Natural killer cell (primary cell): ENCODE data around the gene LYG2. TPM values are rescaled to one million over a fixed set of nuclear protein-coding genes. Genes with fewer than 3 reads are reported as not detected.
A peak's percentile ranks its signal among the peaks of the same experiment; 100 is the strongest.

ENCODE experiments used
- ATAC-seq, 3 donors: fragments of 150-1000 bp in 2 of 3; fragments of 200-7000 bp in 1 of 3; cut with Tn5 transposase; 1 replicate in 1 of 3; 2 replicates in 2 of 3; pipeline ENCODE4 v1.10.0; 2021; ENCODE audit warnings: mild to moderate bottlenecking in 2 of 3, moderate library complexity in 2 of 3
- DNase-seq, 2 donors: peaks; one replicate each; pipeline versions ENCODE4 v3.0.0 to v3.0.0-alpha.2; 2013 to 2021; ENCODE audit warnings: mixed read lengths in 1 of 2
- H3K27ac ChIP-seq: one replicate; pipeline ENCODE4 v1.5.1; 2013; ENCODE audit warnings: mild to moderate bottlenecking, low read length
- H3K27me3 ChIP-seq: one replicate; pipeline ENCODE4 v1.6.1; 2013; ENCODE audit warnings: low read length; ENCODE audit not compliant: control insufficient read depth, insufficient read depth
- H3K36me3 ChIP-seq: one replicate; pipeline ENCODE4 v1.6.1; 2013; ENCODE audit warnings: low read length; ENCODE audit not compliant: control insufficient read depth, insufficient read depth
- H3K4me1 ChIP-seq: one replicate; pipeline ENCODE4 v1.6.1; 2013; ENCODE audit warnings: low read length; ENCODE audit not compliant: control insufficient read depth, insufficient read depth
- H3K4me3 ChIP-seq: one replicate; pipeline ENCODE4 v1.5.1; 2013; ENCODE audit warnings: low read length
- H3K9me3 ChIP-seq: one replicate; pipeline ENCODE4 v1.6.1; 2013; ENCODE audit warnings: low read length; ENCODE audit not compliant: control insufficient read depth, insufficient read depth
- H3K27ac Mint-ChIP-seq, 2 donors: one replicate each; pipeline ENCODE4 v1.8.0; 2022; ENCODE audit warnings: mild to moderate bottlenecking in 2 of 2, mixed read lengths in 2 of 2, moderate library complexity in 1 of 2
- H3K27me3 Mint-ChIP-seq, 2 donors: one replicate each; pipeline ENCODE4 v1.8.0; 2022; ENCODE audit warnings: low read depth in 2 of 2, mixed read lengths in 2 of 2
- H3K36me3 Mint-ChIP-seq: one replicate; pipeline ENCODE4 v1.8.0; 2022; ENCODE audit warnings: mixed read lengths
- H3K4me1 Mint-ChIP-seq, 2 donors: one replicate each; pipeline ENCODE4 v1.8.0; 2022; ENCODE audit warnings: mixed read lengths in 2 of 2
- H3K4me3 Mint-ChIP-seq: one replicate; pipeline ENCODE4 v1.8.0; 2022; ENCODE audit warnings: mild to moderate bottlenecking, moderate library complexity, mixed read lengths
- H3K9me3 Mint-ChIP-seq, 2 donors: one replicate each; pipeline ENCODE4 v1.8.0; 2022; ENCODE audit warnings: mixed read lengths in 2 of 2
- WGBS: methylation state at CpG from one replicate; pipeline ENCODE4 v1.1.7; 2013; ENCODE audit warnings: missing lambda C conversion rate; ENCODE audit not compliant: insufficient coverage; 5-methylcytosine and 5-hydroxymethylcytosine counted together
- intact Hi-C: fragments of 100-400 bp; cut with micrococcal nuclease; formaldehyde crosslinking; loops from one replicate; pipeline ENCODE4 v1.14.2; 2022
- total RNA-seq, 4 donors: library from RNA; stranded (reverse); fragments of 120-200 nt in 1 of 4; gene quantifications; one replicate each; pipeline versions ENCODE4 v1.2.3 to v1.2.4, GENCODE V29; 2013 to 2022
- TF ChIP-seq, protein P1 (sequence below): fragments of 200-600 bp; IDR thresholded peaks from one replicate; pipeline ENCODE4 v1.8.0; 2022; ENCODE audit warnings: antibody characterized with exemption

The LYG2 gene
- total RNA-seq, 3 donors from 2014 or later (not counting 1 experiment from before 2014, with no cell fraction given): not detected

DNA sequence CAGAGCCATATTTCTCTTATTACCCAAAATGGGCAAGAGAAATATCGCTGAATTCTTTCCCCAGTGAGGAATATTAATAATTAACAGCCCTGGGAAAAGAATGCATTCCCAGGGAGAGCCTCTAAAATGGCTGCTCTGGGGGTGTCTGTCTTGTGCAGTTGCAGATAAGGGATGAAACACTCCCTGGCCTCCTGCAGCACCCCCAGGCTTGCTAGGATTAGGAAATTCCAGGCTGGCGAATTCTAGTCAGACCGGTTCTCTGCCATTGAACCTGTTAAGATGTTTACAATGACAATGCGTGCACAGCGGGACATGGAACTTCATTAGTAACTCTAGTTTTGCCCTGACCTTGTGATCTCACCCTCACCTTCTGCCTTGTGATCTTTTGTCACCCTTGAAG is 50.0 kb downstream of the LYG2 start:
- H3K27ac Mint-ChIP-seq: no peak overlapping the region
- TF ChIP-seq, protein P1, sequence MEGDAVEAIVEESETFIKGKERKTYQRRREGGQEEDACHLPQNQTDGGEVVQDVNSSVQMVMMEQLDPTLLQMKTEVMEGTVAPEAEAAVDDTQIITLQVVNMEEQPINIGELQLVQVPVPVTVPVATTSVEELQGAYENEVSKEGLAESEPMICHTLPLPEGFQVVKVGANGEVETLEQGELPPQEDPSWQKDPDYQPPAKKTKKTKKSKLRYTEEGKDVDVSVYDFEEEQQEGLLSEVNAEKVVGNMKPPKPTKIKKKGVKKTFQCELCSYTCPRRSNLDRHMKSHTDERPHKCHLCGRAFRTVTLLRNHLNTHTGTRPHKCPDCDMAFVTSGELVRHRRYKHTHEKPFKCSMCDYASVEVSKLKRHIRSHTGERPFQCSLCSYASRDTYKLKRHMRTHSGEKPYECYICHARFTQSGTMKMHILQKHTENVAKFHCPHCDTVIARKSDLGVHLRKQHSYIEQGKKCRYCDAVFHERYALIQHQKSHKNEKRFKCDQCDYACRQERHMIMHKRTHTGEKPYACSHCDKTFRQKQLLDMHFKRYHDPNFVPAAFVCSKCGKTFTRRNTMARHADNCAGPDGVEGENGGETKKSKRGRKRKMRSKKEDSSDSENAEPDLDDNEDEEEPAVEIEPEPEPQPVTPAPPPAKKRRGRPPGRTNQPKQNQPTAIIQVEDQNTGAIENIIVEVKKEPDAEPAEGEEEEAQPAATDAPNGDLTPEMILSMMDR: no peak
- H3K4me3 ChIP-seq: no peak overlapping the region
- WGBS: 97% methylated on average over 4 of the region's 5 CpGs
- H3K27ac ChIP-seq: no peak overlapping the region
- no peaks in the 10 kb centered on the region for H3K27me3 Mint-ChIP-seq
- H3K4me3 Mint-ChIP-seq: no peak overlapping the region
- H3K9me3 ChIP-seq: peaks cover 8% of the 10 kb centered on the region
- peaks cover 0 to 5% of the 10 kb centered on the region in 2 donors for H3K4me1 Mint-ChIP-seq
- H3K27me3 ChIP-seq: no peaks in the 10 kb centered on the region
- no peak for ATAC-seq
- H3K9me3 Mint-ChIP-seq: peaks cover 2 to 6% of the 10 kb centered on the region in 2 donors
- H3K36me3 ChIP-seq: no peaks in the 10 kb centered on the region
- no peaks in the 10 kb centered on the region for H3K4me1 ChIP-seq
- no peak for DNase-seq
- intact Hi-C loops: no loop called here
- H3K36me3 Mint-ChIP-seq: peaks cover 5% of the 10 kb centered on the region

DNA sequence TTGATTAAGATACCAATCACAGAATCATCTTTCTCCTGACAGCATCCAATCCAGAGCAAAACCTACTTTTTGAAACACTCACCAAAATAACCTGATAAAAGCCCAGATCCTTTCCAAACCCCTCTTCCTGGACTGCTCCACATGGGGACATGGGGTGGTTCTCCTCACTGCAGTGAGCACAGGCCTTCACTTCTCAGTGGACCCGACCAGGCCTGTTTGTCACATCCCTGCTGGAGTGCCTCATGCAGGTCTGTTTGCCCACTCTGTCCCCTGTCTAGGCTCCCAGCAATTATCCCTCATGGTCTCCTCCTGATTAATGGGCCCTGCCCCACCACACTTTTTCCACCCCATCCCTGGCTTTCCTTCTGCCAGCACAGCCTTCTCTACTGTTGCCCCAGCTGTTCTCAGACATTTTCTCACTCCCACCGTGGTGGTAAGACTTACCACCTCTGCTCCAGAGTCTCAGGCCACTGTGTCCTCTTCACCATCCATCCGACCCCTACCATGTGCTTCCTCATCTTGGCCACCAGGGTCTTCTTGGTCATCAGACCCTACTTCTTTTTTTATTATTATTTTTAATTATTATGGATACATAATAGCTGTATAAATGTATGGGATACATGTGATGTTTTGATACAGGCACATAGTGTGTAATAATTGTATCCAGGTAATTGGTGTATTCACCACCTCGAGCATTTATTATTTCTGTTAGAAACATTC is 53.3 kb downstream of the LYG2 start:
- Histone ChIP-seq H3K4me1 (no peaks in the 10 kb centered on the region), H3K27ac (no peak overlapping the region), H3K4me3 (no peak overlapping the region), H3K9me3 (peaks cover 8% of the 10 kb centered on the region), H3K27me3 (no peaks in the 10 kb centered on the region), H3K36me3 (peaks cover 13% of the 10 kb centered on the region)
- DNase-seq (no peak), ATAC-seq (no peak)
- intact Hi-C loops: no loop called here
- TF ChIP-seq, protein P1: no peak
- Mint-ChIP-seq H3K27me3 (no peaks in the 10 kb centered on the region), H3K9me3 (peaks cover 2 to 6% of the 10 kb centered on the region in 2 donors), H3K27ac (peak overlapping the region in 1 of 2 donors; percentile 60), H3K4me1 (peaks cover 0 to 9% of the 10 kb centered on the region in 2 donors), H3K4me3 (no peak overlapping the region), H3K36me3 (no peaks in the 10 kb centered on the region)
- 93% methylated on average over 3 of the region's 4 CpGs for WGBS

DNA sequence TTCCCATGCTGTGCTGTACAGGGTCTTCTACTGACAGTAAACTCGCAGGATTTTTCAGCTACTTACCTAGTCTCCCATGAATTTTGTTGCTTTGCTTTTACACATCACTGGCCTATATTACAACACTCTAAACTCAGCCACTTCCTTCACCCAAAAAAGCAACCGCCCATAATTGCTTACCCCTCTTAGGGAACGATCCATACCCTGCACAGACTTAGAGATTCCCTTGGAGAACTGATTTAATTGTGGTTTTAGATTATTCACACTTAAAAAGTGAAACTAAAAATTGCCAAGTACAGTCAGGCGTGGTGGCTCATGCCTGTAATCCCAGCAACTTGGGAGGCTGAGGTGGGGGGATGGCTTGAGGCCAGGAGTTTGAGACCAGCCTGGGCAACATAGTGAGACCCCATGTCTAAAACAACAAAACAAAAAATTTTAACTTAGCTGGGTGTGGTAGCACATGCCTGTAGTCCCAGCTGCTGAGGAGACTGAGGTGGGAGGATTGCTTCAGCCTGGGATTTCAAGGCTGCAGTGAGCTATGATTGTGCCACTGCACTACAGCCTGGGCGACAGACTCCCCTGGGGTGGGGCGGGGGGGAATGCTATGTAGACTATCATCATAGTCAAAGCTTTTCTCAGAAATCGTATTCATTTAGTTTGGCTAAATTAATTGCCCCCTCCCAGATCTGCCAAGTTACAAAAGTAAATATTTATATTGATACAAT is 55.2 kb downstream of the LYG2 start:
- no peaks in the 10 kb centered on the region for H3K36me3 Mint-ChIP-seq
- intact Hi-C loops: no loop called here
- DNase-seq (no peak), ATAC-seq (no peak)
- H3K4me3 ChIP-seq: no peak overlapping the region
- 93% methylated on average over 5 of the region's 7 CpGs for WGBS
- H3K4me3 Mint-ChIP-seq: no peak overlapping the region
- H3K9me3 ChIP-seq: no peaks in the 10 kb centered on the region
- H3K27me3 Mint-ChIP-seq: no peaks in the 10 kb centered on the region
- no peak overlapping the region for H3K27ac ChIP-seq
- no peaks in the 10 kb centered on the region for H3K9me3 Mint-ChIP-seq
- peak overlapping the region in 1 of 2 donors; percentile 65 for H3K27ac Mint-ChIP-seq
- H3K4me1 ChIP-seq: no peaks in the 10 kb centered on the region
- H3K4me1 Mint-ChIP-seq: peaks cover 0 to 9% of the 10 kb centered on the region in 2 donors
- peaks cover 30% of the 10 kb centered on the region for H3K36me3 ChIP-seq
- H3K27me3 ChIP-seq: no peaks in the 10 kb centered on the region
- TF ChIP-seq, protein P1: no peak
